ENCODE data around the gene HIVEP3.

HIVEP3 gene

DNA sequence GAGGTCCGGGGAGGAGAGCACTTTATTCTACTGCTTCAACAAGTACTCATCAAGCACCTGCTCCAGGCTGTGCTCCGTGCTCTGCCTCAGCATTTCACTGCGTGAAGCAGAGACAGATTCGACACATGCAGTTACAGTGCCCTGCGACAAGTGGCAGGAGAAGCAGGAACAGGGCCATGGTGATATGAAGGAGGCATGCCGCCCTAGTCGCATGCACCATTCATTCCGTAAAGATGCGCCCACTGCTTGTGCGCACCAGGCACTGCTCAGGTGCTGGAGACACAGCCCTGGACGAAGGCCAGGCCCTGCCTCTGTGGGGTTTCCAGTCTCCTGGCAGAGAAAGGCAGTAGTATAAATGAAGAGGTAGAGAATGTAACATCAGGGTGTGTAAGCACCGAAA lies 206.6 kb downstream of the HIVEP3 start:
- TF ChIP-seq, protein P1, sequence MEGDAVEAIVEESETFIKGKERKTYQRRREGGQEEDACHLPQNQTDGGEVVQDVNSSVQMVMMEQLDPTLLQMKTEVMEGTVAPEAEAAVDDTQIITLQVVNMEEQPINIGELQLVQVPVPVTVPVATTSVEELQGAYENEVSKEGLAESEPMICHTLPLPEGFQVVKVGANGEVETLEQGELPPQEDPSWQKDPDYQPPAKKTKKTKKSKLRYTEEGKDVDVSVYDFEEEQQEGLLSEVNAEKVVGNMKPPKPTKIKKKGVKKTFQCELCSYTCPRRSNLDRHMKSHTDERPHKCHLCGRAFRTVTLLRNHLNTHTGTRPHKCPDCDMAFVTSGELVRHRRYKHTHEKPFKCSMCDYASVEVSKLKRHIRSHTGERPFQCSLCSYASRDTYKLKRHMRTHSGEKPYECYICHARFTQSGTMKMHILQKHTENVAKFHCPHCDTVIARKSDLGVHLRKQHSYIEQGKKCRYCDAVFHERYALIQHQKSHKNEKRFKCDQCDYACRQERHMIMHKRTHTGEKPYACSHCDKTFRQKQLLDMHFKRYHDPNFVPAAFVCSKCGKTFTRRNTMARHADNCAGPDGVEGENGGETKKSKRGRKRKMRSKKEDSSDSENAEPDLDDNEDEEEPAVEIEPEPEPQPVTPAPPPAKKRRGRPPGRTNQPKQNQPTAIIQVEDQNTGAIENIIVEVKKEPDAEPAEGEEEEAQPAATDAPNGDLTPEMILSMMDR (IDR thresholded peaks at IDR 0.05; ENCODE audit: low read depth, low read length, missing control alignments), result no peak
- H3K4me3 ChIP-seq (ENCODE audit: low read depth, low read length), result no peak overlapping the region
- no peak for DNase-seq (ENCODE audit: low read depth)

DNA sequence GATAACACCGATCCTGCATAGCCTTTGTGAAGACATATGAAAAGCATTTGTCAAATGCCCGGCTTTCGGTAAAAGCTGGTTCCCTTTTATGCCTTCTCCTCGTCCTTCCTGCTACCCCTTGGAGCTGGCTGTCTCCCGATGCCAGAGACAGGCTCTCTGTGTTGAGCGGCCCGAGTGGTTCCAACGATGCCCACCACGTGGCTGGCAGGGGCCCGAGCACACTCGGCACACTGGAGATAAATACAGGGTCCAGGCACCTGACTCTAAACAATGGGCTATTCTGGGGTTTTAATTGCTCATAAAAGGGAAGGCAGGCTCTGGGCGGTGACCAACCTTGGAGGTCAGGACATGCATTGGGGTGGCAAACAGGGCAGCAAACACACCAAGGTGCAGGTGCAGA lies 207.1 kb downstream of the HIVEP3 start:
- TF ChIP-seq, protein P1 (IDR thresholded peaks at IDR 0.05; ENCODE audit: low read depth, low read length, missing control alignments), result no peak
- no peak overlapping the region for H3K4me3 ChIP-seq (ENCODE audit: low read depth, low read length)

DNA sequence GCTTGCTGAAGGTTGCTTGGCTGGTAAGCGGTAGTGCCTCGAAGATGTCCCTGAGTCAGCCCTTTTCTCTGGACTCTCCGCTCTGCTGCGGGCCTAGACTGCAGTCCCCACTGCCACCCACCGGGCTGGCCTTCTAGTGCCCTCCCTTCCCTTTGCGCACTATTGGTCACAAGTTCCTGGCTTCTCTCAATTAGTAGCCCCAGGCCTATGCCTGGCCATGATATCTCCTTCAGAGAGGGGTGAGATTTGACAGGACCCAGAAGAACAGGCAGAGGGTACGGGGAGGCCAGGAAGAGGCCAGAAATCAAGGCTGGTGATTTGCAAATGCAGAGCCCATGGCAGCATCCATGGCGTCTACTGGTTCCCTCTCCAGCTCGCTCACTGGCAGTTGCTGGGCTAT lies 207.7 kb downstream of the HIVEP3 start:
- no peak for DNase-seq (ENCODE audit: low read depth)
- TF ChIP-seq, protein P1 (IDR thresholded peaks at IDR 0.05; ENCODE audit: low read depth, low read length, missing control alignments), result no peak
- H3K4me3 ChIP-seq (ENCODE audit: low read depth, low read length), result no peak overlapping the region

More for the DNA sequence above, 207.1 kb downstream of the HIVEP3 start:
- DNase-seq (ENCODE audit: low read depth), result no peak

DNA sequence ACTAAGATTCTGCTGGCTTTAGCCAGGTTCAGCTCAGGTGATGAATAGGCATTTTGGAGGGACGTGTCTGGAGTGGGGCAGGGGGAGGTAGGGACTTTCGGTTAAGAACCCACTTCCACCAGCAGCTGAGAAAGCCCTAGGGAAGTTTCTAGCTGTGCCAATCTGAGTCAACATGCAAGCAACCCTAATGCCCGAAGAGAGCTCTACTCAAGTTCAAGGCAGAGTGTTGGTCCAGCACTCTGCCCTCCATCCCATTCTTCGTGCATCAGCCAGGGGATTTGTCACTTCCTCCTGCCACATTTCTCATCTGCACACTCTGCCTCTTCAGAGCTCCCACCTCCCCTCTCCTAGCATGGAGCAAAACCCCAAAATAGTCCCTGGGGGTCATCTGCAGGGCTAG lies 208.8 kb downstream of the HIVEP3 start:
- DNase-seq (ENCODE audit: low read depth), result no peak
- TF ChIP-seq, protein P1 (IDR thresholded peaks at IDR 0.05; ENCODE audit: low read depth, low read length, missing control alignments), result no peak

DNA sequence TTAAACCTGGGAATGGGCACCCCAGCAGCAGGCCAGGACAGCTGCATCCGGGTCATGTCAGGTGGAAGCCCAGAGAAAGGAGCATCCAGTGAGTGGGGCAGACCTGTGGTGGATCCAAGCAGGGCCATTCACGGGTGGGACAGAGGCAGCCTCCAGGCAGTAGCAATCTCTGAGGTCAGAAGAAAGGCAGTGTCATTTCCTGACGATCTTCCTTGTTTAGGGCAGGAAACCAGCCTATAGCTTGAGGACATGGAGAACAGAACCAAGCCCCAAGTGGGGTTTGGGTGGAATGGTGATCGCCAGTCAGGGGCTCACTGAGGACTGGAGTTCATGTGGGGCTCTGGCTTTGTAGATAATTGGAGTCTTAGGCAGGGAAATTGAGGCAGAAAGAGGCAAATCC lies 209.4 kb downstream of the HIVEP3 start:
- H3K4me3 ChIP-seq (ENCODE audit: low read depth, low read length), result no peak overlapping the region
- TF ChIP-seq, protein P1 (IDR thresholded peaks at IDR 0.05; ENCODE audit: low read depth, low read length, missing control alignments), result no peak
- DNase-seq (ENCODE audit: low read depth), result no peak

More for the DNA sequence above, 208.8 kb downstream of the HIVEP3 start:
- no peak overlapping the region for H3K4me3 ChIP-seq (ENCODE audit: low read depth, low read length)

DNA sequence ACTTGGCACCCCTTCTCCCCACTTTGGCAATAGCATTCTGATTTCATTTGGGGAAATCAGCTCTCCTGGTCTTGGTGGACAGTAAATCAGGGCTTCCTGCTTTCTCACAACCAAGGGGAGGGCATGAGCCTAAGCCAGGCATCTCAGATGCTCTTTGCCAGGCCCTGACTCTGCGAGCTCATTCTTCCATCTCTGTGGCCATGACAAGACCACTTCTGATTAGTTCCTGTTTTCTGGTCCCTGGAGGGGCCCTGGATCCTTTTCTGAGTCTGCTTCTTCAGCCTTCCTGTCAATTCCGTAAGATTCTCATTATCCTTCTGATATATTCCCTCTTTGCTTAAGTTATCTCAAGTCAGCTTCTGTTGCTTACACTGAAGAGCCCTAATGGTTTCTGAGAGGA lies 210.4 kb downstream of the HIVEP3 start:
- TF ChIP-seq, protein P1 (IDR thresholded peaks at IDR 0.05; ENCODE audit: low read depth, low read length, missing control alignments), result no peak
- DNase-seq (ENCODE audit: low read depth), result no peak
- no peak overlapping the region for H3K4me3 ChIP-seq (ENCODE audit: low read depth, low read length)

DNA sequence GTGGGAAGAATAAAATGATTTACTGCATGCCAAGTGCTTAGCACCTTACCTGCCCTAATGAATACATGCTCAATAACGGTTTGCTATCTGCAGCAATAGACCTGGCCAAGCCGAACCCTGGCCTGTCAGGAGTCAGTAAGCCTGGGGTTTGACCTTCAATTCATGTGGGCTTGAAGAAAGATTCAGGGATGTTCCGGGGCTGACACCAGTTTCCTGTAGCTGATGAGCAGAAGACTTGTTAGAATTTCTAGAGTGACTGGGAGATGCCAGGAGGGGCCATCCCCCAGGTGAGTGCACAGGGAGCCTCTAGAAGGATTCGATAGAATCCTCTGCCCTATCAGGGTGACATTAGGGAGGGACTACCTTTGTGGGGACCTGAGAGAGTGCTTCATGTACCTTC lies 210.9 kb downstream of the HIVEP3 start:
- no peak for DNase-seq (ENCODE audit: low read depth)
- H3K4me3 ChIP-seq (ENCODE audit: low read depth, low read length), result no peak overlapping the region
- TF ChIP-seq, protein P1 (IDR thresholded peaks at IDR 0.05; ENCODE audit: low read depth, low read length, missing control alignments), result no peak

Data from GM12864 (cell line).